Measurements from ENCODE around the gene LTBP2. TPM values are rescaled to one million over a fixed set of nuclear protein-coding genes. Genes with fewer than 3 reads are reported as not detected.
A peak's percentile ranks its signal among the peaks of the same experiment; 100 is the strongest.

LTBP2 gene
- total RNA-seq, 2 experiments from 2014 or later, result 0.04 to 0.05 TPM

DNA sequence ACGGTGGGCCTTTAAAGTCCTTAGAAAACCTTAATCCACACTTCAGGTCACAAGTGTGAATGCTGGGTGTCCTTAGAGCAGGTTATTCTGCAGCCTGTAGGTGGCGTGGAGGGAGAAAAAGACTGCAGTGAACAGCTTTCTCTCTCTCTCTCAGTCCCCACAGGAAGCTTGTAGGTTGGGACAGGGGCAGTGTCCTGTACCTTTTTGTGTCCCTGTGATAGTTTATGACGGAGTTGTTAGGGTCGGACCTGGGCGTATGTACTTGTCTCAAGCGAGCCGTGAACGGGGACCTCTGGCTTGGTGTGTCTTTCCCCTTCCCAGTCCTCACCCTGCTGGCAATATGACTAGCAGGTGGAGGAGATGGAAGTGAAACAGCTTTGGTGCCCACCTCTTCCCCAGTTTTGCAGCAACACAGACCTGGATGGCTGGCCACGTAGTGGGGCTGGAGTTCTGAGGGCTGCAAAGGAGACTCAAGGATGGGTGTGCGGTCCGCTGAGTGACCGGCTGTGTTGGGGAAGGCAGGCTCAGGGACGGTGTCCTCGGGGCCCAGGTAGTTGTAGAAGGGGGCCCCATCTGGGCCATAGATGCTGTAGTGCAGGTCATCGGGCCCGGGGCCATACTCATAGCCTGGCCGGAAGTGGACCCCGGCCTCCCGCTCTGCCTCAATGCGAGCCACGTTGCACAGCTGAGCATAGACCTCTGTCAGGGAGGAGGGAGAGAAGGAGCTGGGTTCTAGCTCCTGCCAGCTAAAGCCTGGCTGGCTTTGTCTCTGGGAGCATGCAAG is 109.6 kb downstream of the LTBP2 start:
- POLR2A ChIA-PET, result interaction anchor here (0.8 kb wide), 1 partner anchor 10 kb away, joined by 3 read pairs; no protein-coding TSS in a partner anchor
- Mint-ChIP-seq H3K9me3 (no peaks in the 10 kb centered on the region), H3K4me3 (no peak overlapping the region), H3K27ac (no peak overlapping the region), H3K36me3 (ENCODE audit: low read depth) (peaks cover 2% of the 10 kb centered on the region), H3K4me1 (ENCODE audit: low read depth) (peaks cover 3% of the 10 kb centered on the region), H3K27me3 (no peaks in the 10 kb centered on the region)
- peak; percentile 37 for DNase-seq
- peak; percentile 45 for ATAC-seq
- CTCF ChIA-PET, result interaction anchor here (1.2 kb wide), 1 partner anchor 12 kb away, joined by 3 read pairs; no protein-coding TSS in a partner anchor
- TF ChIP-seq CTCF (IDR thresholded peaks at IDR 0.05), result peak; percentile 40
- intact Hi-C loops (cut with micrococcal nuclease), result no loop called here

DNA sequence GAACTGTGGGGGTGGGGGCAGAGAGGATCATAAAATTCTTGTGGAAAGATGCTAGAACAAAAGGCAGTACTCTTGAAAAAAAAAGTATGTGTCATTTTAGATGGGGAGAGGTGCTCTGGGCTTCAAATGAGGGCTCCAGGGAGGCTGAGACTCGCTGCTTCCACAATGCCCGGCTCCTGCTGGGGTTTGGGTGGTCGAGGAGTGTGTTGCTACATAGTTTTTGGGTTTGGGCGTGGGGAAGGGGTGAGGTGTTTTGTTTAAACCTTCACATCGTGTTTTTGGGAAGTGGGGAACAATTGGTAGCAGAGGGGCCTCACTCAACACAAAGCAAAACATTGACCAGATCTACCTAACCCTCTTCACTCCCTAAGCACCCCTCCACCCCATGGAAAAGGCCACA is 110.3 kb downstream of the LTBP2 start:
- H3K27ac Mint-ChIP-seq, result no peak overlapping the region

GRCh38 chr14:74501135-74501614 is 110.9 kb downstream of the LTBP2 start:
- Mint-ChIP-seq H3K4me3 (no peak overlapping the region), H3K36me3 (ENCODE audit: low read depth) (peaks cover 4% of the 10 kb centered on the region), H3K4me1 (ENCODE audit: low read depth) (peaks cover 3% of the 10 kb centered on the region), H3K27me3 (no peaks in the 10 kb centered on the region), H3K9me3 (no peaks in the 10 kb centered on the region), H3K27ac (no peak overlapping the region)
- ATAC-seq (no peak), DNase-seq (no peak)
- POLR2A ChIA-PET, result no interaction called here
- intact Hi-C loops (cut with micrococcal nuclease), result no loop called here
- TF ChIP-seq CTCF (IDR thresholded peaks at IDR 0.05), result no peak
- CTCF ChIA-PET, result interaction anchor here (1.2 to 1.6 kb wide), 2 partner anchors 11 to 42 kb away, joined by 3 read pairs; no protein-coding TSS in a partner anchor

More for the DNA sequence above, 110.3 kb downstream of the LTBP2 start:
- ChIA-PET POLR2A (interaction anchor here (0.8 kb wide), 1 partner anchor 11 kb away, joined by 3 read pairs; no protein-coding TSS in a partner anchor), CTCF (interaction anchor here (1.2 to 1.6 kb wide), 3 partner anchors 11 to 42 kb away, joined by 3 read pairs; no protein-coding TSS in a partner anchor)
- H3K36me3 Mint-ChIP-seq (ENCODE audit: low read depth), result peaks cover 2% of the 10 kb centered on the region
- no peaks in the 10 kb centered on the region for H3K9me3 Mint-ChIP-seq
- no peak overlapping the region for H3K4me3 Mint-ChIP-seq
- intact Hi-C loops (cut with micrococcal nuclease), result no loop called here
- TF ChIP-seq CTCF (IDR thresholded peaks at IDR 0.05), result no peak
- H3K27me3 Mint-ChIP-seq, result no peaks in the 10 kb centered on the region
- ATAC-seq (no peak), DNase-seq (no peak)
- peaks cover 3% of the 10 kb centered on the region for H3K4me1 Mint-ChIP-seq (ENCODE audit: low read depth)

DNA sequence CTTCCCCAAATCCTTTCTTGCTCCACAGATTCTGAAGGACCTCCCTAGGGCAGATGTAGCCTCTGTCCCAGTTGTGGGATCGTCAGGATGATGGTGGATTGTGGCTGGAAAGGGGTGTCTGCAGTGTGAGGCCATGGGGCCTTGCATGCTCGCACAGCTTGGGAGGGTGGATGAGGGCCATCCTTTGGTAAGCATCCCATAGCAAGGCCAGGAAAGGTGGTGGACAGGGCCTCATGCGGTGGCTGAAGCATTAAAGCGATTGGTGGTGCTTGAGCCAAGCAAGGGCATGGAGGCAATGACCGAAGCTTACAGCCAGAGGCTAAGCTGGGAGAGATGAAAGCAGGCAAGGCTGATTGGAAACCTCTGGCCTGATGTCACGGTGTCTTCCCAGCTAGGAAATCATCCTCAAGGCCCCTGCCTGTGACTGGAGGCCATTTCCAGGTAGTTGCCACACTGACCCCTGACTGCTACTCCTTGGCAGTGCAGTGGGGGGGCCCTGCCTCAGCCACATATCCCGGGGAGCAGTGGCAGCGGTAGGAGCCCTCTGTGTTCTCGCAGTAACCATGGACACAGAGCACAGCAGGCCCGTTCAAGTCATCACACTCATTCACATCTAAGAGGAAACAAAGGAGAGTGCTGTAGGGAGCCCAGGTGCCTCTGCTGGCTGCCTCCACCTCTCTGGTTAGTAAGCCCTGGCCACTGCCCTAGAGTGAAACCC is 111.5 kb downstream of the LTBP2 start:
- no peak overlapping the region for H3K27ac Mint-ChIP-seq
- no peak for TF ChIP-seq CTCF (IDR thresholded peaks at IDR 0.05)
- no peaks in the 10 kb centered on the region for H3K9me3 Mint-ChIP-seq
- ChIA-PET POLR2A (no interaction called here), CTCF (interaction anchor here (1.2 to 1.6 kb wide), 2 partner anchors 10 to 41 kb away, joined by 3 read pairs; no protein-coding TSS in a partner anchor)
- DNase-seq (no peak), ATAC-seq (no peak)
- H3K27me3 Mint-ChIP-seq, result no peaks in the 10 kb centered on the region
- H3K4me3 Mint-ChIP-seq, result no peak overlapping the region
- peaks cover 4% of the 10 kb centered on the region for H3K4me1 Mint-ChIP-seq (ENCODE audit: low read depth)
- H3K36me3 Mint-ChIP-seq (ENCODE audit: low read depth), result peaks cover 4% of the 10 kb centered on the region
- intact Hi-C loops (cut with micrococcal nuclease), result no loop called here
